ENCODE measurements around the gene CDK15.

DNA sequence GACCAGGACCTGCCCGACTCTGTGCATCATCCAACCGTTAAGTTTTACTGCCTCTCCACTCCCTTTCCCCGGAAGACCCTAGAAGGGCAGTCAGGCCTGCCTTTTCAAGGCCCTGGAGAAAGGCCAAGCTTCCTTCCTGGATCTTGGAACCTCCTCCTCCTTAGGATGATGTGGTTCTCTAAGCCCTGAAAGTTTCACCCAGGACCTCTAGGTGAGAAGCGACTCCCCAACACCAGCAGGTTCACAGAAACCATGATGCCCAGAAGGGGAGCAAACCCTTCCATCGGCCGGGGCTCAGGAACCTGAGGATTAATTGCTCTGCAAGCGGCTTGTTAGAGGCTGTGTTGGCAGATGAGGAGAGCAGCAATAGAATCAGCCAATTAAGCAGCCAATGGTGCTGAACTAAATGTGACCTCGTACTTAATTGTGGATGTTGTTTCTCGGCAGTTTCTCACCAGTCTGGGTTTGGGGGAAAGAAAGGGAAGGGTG lies 133.2 kb downstream of the CDK15 start:
- TF ChIP-seq ZNF549 (tag by site-specific recombination; IDR thresholded peaks at IDR 0.05) = no peak
- TF ChIP-seq, protein P1, sequence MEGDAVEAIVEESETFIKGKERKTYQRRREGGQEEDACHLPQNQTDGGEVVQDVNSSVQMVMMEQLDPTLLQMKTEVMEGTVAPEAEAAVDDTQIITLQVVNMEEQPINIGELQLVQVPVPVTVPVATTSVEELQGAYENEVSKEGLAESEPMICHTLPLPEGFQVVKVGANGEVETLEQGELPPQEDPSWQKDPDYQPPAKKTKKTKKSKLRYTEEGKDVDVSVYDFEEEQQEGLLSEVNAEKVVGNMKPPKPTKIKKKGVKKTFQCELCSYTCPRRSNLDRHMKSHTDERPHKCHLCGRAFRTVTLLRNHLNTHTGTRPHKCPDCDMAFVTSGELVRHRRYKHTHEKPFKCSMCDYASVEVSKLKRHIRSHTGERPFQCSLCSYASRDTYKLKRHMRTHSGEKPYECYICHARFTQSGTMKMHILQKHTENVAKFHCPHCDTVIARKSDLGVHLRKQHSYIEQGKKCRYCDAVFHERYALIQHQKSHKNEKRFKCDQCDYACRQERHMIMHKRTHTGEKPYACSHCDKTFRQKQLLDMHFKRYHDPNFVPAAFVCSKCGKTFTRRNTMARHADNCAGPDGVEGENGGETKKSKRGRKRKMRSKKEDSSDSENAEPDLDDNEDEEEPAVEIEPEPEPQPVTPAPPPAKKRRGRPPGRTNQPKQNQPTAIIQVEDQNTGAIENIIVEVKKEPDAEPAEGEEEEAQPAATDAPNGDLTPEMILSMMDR (tag by site-specific recombination; IDR thresholded peaks at IDR 0.05) = no peak

Measured in HEK293 (cell line).